ENCODE data around the gene NDC1.

- TF ChIP-seq CTCF (IDR thresholded peaks at IDR 0.05) (no peak), POLR2A (IDR thresholded peaks at IDR 0.05) (no peak)
Observed at GRCh38 chr1:53728702-53729455, 109.2 kb downstream of the NDC1 start.

Measured in heart left ventricle (tissue), 13 donors.